HFFc6 (cell line): ENCODE data around the gene POU2F1. TPM values are rescaled to one million over a fixed set of nuclear protein-coding genes. Genes with fewer than 3 reads are reported as not detected.

Source experiments
- DNase-seq: peaks from one replicate; pipeline ENCODE4 v3.0.0-alpha.2; 2018
- H3K27ac Mint-ChIP-seq: 2 replicates; pipeline ENCODE4 v1.8.0; 2020; ENCODE audit warnings: mild to moderate bottlenecking, mixed read lengths
- H3K27me3 Mint-ChIP-seq: 2 replicates; pipeline ENCODE4 v1.8.0; 2021; ENCODE audit warnings: mild to moderate bottlenecking, moderate library complexity, mixed read lengths; ENCODE audit not compliant: insufficient read depth
- H3K36me3 Mint-ChIP-seq: 2 replicates; pipeline ENCODE4 v1.8.0; 2021; ENCODE audit warnings: low read depth, mixed read lengths
- H3K4me1 Mint-ChIP-seq: 2 replicates; pipeline ENCODE4 v1.8.0; 2020; ENCODE audit warnings: low read depth, mixed read lengths
- H3K4me3 Mint-ChIP-seq: 2 replicates; pipeline ENCODE4 v1.8.0; 2020; ENCODE audit warnings: mild to moderate bottlenecking, moderate library complexity, mixed read lengths
- H3K9me3 Mint-ChIP-seq: 2 replicates; pipeline ENCODE4 v1.8.0; 2020; ENCODE audit warnings: mild to moderate bottlenecking, mixed read lengths
- CTCF ChIP-seq: fragments of 200-600 bp; sonication (generic); IDR thresholded peaks from 2 replicates; pipeline ENCODE4 v1.5.0; 2021; ENCODE audit warnings: antibody characterized with exemption, mild to moderate bottlenecking
- total RNA-seq, 6 experiments: library from RNA; stranded (reverse); fragmentation: NEBNext Ultra II Directional; extraction: Animal tissue kit (Norgen Biotek cat#: 25700); gene quantifications; 2 replicates in 1 of 6; 3 replicates in 5 of 6; pipeline ENCODE4 v1.2.3, GENCODE V29; 2021

The POU2F1 gene
- total RNA-seq, 6 experiments from 2014 or later, result 3.4 to 6.6 (median 4.4) TPM

DNA sequence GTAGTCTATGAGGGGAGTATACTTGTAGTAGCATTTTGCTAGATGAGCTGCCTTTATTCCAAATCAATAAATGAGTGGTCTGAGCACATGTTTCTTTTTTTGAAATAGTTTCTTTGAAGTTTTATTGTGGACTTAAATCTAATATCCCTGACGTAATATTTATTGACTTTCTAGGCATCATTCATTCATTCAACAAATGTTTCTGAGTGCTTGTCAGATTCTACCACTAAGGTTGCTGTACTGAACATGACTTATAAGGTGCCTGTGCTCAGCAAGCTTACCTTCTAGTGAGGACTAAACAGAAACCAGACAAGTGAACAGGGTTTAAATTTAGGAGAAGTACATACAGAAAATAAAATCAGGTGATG is 68.4 kb downstream of the POU2F1 start:
- H3K9me3 Mint-ChIP-seq, result no peaks in the 10 kb centered on the region
- peaks cover 5% of the 10 kb centered on the region; the same call in 1 of the 2 replicates for H3K4me1 Mint-ChIP-seq

GRCh38 chr1:167289966-167290365 is 69.3 kb downstream of the POU2F1 start:
- Mint-ChIP-seq H3K36me3 (no peaks in the 10 kb centered on the region), H3K4me3 (no peak overlapping the region), H3K4me1 (peaks cover 12% of the 10 kb centered on the region), H3K9me3 (no peaks in the 10 kb centered on the region), H3K27ac (no peak overlapping the region), H3K27me3 (peaks cover 1% of the 10 kb centered on the region)
- DNase-seq, result no peak
- no peak for TF ChIP-seq CTCF

More for the DNA sequence above, 68.4 kb downstream of the POU2F1 start:
- H3K27ac Mint-ChIP-seq, result no peak overlapping the region
- no peak for DNase-seq
- TF ChIP-seq CTCF, result no peak
- no peaks in the 10 kb centered on the region for H3K36me3 Mint-ChIP-seq
- H3K4me3 Mint-ChIP-seq, result no peak overlapping the region
- peaks cover 1% of the 10 kb centered on the region for H3K27me3 Mint-ChIP-seq

DNA sequence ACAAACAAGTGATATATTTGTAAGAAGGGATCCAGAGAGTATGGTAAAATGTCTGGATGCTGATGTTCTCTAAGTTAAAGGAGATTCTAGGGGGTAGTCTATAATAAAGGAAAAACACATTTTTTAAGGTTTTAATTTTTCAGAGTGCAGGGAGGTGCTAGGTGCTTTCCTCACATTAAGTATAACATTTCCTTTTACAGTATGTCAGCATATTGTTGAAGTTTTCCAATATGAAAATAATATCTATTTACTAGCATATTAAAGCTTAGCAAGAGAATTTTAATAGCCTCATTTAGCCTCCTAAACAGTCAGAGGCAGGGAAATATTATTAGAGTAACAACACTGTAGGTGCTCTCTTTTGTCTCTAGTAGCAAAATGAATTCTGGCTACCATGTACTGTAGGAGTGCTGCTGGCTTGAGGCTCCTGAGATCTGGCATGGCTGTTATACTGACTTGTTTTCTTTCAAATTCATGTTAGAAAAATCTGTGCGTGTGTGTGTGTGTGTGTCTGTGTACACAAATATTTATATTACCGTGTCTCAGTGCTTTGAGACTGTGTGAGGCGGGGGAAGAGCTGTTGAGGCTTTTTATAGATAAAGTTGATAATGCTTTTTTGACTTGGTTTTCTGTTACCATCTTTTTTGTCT is 71.0 kb downstream of the POU2F1 start:
- Mint-ChIP-seq H3K27ac (no peak overlapping the region), H3K4me3 (no peak overlapping the region), H3K27me3 (peaks cover 1% of the 10 kb centered on the region), H3K36me3 (no peaks in the 10 kb centered on the region), H3K9me3 (no peaks in the 10 kb centered on the region), H3K4me1 (peaks cover 12% of the 10 kb centered on the region)
- TF ChIP-seq CTCF, result no peak
- DNase-seq, result no peak

GRCh38 chr1:167292216-167292615 is 71.5 kb downstream of the POU2F1 start:
- Mint-ChIP-seq H3K9me3 (no peaks in the 10 kb centered on the region), H3K27me3 (peaks cover 1% of the 10 kb centered on the region), H3K27ac (no peak overlapping the region), H3K36me3 (no peaks in the 10 kb centered on the region), H3K4me3 (no peak overlapping the region), H3K4me1 (peaks cover 12% of the 10 kb centered on the region)
- no peak for DNase-seq
- no peak for TF ChIP-seq CTCF

- Mint-ChIP-seq H3K27me3 (peaks cover 1% of the 10 kb centered on the region), H3K4me3 (no peak overlapping the region), H3K4me1 (peaks cover 12% of the 10 kb centered on the region), H3K27ac (no peak overlapping the region), H3K9me3 (no peaks in the 10 kb centered on the region), H3K36me3 (no peaks in the 10 kb centered on the region)
- no peak for TF ChIP-seq CTCF
- DNase-seq, result no peak
Observed at GRCh38 chr1:167293057-167293456, 72.4 kb downstream of the POU2F1 start.
